H9 (cell line): ENCODE data around the gene MDFIC. TPM values are rescaled to one million over a fixed set of nuclear protein-coding genes. Genes with fewer than 3 reads are reported as not detected.

ENCODE experiments used
- DNase-seq: peaks from one replicate; pipeline ENCODE4 v3.0.0-alpha.2; 2017
- H2AFZ ChIP-seq: one replicate; pipeline ENCODE4 v1.6.1; 2013; ENCODE audit warnings: mild to moderate bottlenecking, low read length, control low read depth, moderate library complexity
- H2AK5ac ChIP-seq: 2 replicates; pipeline ENCODE4 v1.6.1; 2013; ENCODE audit warnings: low read length, control low read depth, mixed read lengths; ENCODE audit not compliant: insufficient read length
- H2BK120ac ChIP-seq: one replicate; pipeline ENCODE4 v1.6.1; 2013; ENCODE audit warnings: low read depth, mild to moderate bottlenecking, low read length, control low read depth, inconsistent platforms; ENCODE audit not compliant: poor library complexity, severe bottlenecking
- H2BK12ac ChIP-seq: 2 replicates; pipeline ENCODE4 v1.6.1; 2013; ENCODE audit warnings: low read length, control low read depth, mixed read lengths, low read depth; ENCODE audit not compliant: insufficient read length
- H2BK15ac ChIP-seq: 2 replicates; pipeline ENCODE4 v1.6.1; 2013; ENCODE audit warnings: low read depth, low read length, control low read depth
- H2BK20ac ChIP-seq: one replicate; pipeline ENCODE4 v1.6.1; 2013; ENCODE audit warnings: low read depth, mild to moderate bottlenecking, low read length, control low read depth, inconsistent platforms; ENCODE audit not compliant: poor library complexity, severe bottlenecking
- H2BK5ac ChIP-seq: 2 replicates; pipeline ENCODE4 v1.6.1; 2013; ENCODE audit warnings: low read length, control low read depth, mixed read lengths; ENCODE audit not compliant: insufficient read length
- H3K14ac ChIP-seq: 2 replicates; pipeline ENCODE4 v1.6.1; 2013; ENCODE audit warnings: low read length, control low read depth; ENCODE audit not compliant: insufficient read depth
- H3K18ac ChIP-seq: 2 replicates; pipeline ENCODE4 v1.6.1; 2013; ENCODE audit warnings: low read depth, mild to moderate bottlenecking, mixed read lengths, low read length, control low read depth; ENCODE audit not compliant: insufficient read length
- H3K23ac ChIP-seq: 2 replicates; pipeline ENCODE4 v1.6.1; 2013; ENCODE audit warnings: low read length, control low read depth, mixed read lengths, low read depth; ENCODE audit not compliant: insufficient read length
- H3K23me2 ChIP-seq: 2 replicates; pipeline ENCODE4 v1.6.1; 2013; ENCODE audit warnings: low read depth, mild to moderate bottlenecking, mixed read lengths, low read length, control low read depth; ENCODE audit not compliant: insufficient read length, poor library complexity, severe bottlenecking
- H3K27ac ChIP-seq: 2 replicates; pipeline ENCODE4 v1.5.1; 2013; ENCODE audit warnings: low read length, control low read depth, mixed read lengths, low read depth; ENCODE audit not compliant: insufficient read length
- H3K27me3 ChIP-seq: 2 replicates; pipeline ENCODE4 v1.6.1; 2013; ENCODE audit warnings: low read length, control low read depth, inconsistent platforms; ENCODE audit not compliant: insufficient read depth
- H3K4ac ChIP-seq: 2 replicates; pipeline ENCODE4 v1.6.1; 2013; ENCODE audit warnings: low read depth, mild to moderate bottlenecking, control low read depth, inconsistent platforms, low read length, moderate library complexity
- H3K4me1 ChIP-seq: 2 replicates; pipeline ENCODE4 v1.6.1; 2013; ENCODE audit warnings: low read length, control low read depth, inconsistent platforms; ENCODE audit not compliant: insufficient read depth
- H3K4me2 ChIP-seq: 2 replicates; pipeline ENCODE4 v1.6.1; 2013; ENCODE audit warnings: low read length, control low read depth, mixed read lengths; ENCODE audit not compliant: insufficient read length, insufficient read depth
- H3K56ac ChIP-seq: 2 replicates; pipeline ENCODE4 v1.6.1; 2013; ENCODE audit warnings: low read depth, mild to moderate bottlenecking, mixed read lengths, low read length, control low read depth; ENCODE audit not compliant: insufficient read length
- H3K79me1 ChIP-seq: 2 replicates; pipeline ENCODE4 v1.6.1; 2013; ENCODE audit warnings: low read depth, mild to moderate bottlenecking, moderate library complexity, low read length, control low read depth, inconsistent platforms; ENCODE audit not compliant: insufficient read depth, poor library complexity, severe bottlenecking
- H3K79me2 ChIP-seq: 2 replicates; pipeline ENCODE4 v1.6.1; 2013; ENCODE audit warnings: low read length, control low read depth, inconsistent platforms; ENCODE audit not compliant: insufficient read depth
- H3K9ac ChIP-seq: 2 replicates; pipeline ENCODE4 v1.6.1; 2013; ENCODE audit warnings: low read length, control low read depth, mixed read lengths; ENCODE audit not compliant: insufficient read length; ENCODE audit errors: extremely low read depth
- H3K9me3 ChIP-seq: one replicate; pipeline ENCODE4 v1.6.1; 2013; ENCODE audit warnings: low read depth, low read length, inconsistent platforms; ENCODE audit not compliant: control insufficient read depth
- H3T11ph ChIP-seq: one replicate; pipeline ENCODE4 v1.6.1; 2013; ENCODE audit warnings: mild to moderate bottlenecking, low read length, control low read depth, inconsistent platforms
- H4K20me1 ChIP-seq: one replicate; pipeline ENCODE4 v1.6.1; 2013; ENCODE audit not compliant: control insufficient read depth, insufficient read length, insufficient read depth
- H4K5ac ChIP-seq: 2 replicates; pipeline ENCODE4 v1.6.1; 2013; ENCODE audit warnings: low read depth, mild to moderate bottlenecking, mixed read lengths, low read length, control low read depth; ENCODE audit not compliant: insufficient read length
- H4K8ac ChIP-seq: replicated peaks from 2 replicates; pipeline ENCODE4 v1.6.1; 2013; ENCODE audit warnings: low read length, control low read depth, mixed read lengths, low read depth; ENCODE audit not compliant: insufficient read length
- H4K91ac ChIP-seq: 2 replicates; pipeline ENCODE4 v1.6.1; 2013; ENCODE audit warnings: low read depth, mild to moderate bottlenecking, moderate library complexity, mixed read lengths, low read length, control low read depth; ENCODE audit not compliant: insufficient read length
- H3K27ac Mint-ChIP-seq, 3 experiments: 2 replicates in 2 of 3; 3 replicates in 1 of 3; pipeline ENCODE4 v1.8.0; 2020 to 2021; ENCODE audit warnings: mixed read lengths in 3 of 3, mild to moderate bottlenecking in 1 of 3, moderate library complexity in 1 of 3
- H3K27me3 Mint-ChIP-seq: 2 replicates; pipeline ENCODE4 v1.8.0; 2021; ENCODE audit warnings: low read depth, mild to moderate bottlenecking, moderate library complexity, mixed read lengths
- H3K36me3 Mint-ChIP-seq, 3 experiments: 2 replicates in 2 of 3; 3 replicates in 1 of 3; pipeline ENCODE4 v1.8.0; 2020 to 2021; ENCODE audit warnings: low read depth in 3 of 3, mixed read lengths in 3 of 3; ENCODE audit not compliant: insufficient read depth in 1 of 3
- H3K4me1 Mint-ChIP-seq, 2 experiments: 2 replicates each; pipeline ENCODE4 v1.8.0; 2020; ENCODE audit warnings: mixed read lengths in 2 of 2
- H3K4me3 Mint-ChIP-seq, 2 experiments: 2 replicates in 1 of 2; 3 replicates in 1 of 2; pipeline ENCODE4 v1.8.0; 2020 to 2021; ENCODE audit warnings: mild to moderate bottlenecking in 2 of 2, mixed read lengths in 2 of 2, moderate library complexity in 1 of 2
- H3K9me3 Mint-ChIP-seq, 2 experiments: 2 replicates in 1 of 2; 3 replicates in 1 of 2; pipeline ENCODE4 v1.8.0; 2020; ENCODE audit warnings: mild to moderate bottlenecking in 2 of 2, mixed read lengths in 2 of 2, moderate library complexity in 1 of 2
- WGBS: extraction: QIAGEN DNeasy Blood & Tissue Kit; methylation state at CpG from one replicate; pipeline ENCODE4 v1.1.7; 2013; ENCODE audit warnings: missing lambda C conversion rate, low lambda C conversion rate, mixed read lengths; ENCODE audit not compliant: insufficient read length; ENCODE audit errors: extremely low coverage; 5-methylcytosine and 5-hydroxymethylcytosine counted together
- total RNA-seq: library from RNA; stranded (reverse); gene quantifications from 2 replicates; pipeline ENCODE4 v1.2.1, GENCODE V29; 2021
- TF ChIP-seq, protein P1 (sequence below): fragments of 200-600 bp; sonication (generic); conservative IDR thresholded peaks from 3 replicates; pipeline ENCODE4 v1.8.0; 2021; ENCODE audit warnings: antibody characterized with exemption, mild to moderate bottlenecking

MDFIC gene
- total RNA-seq, 1 experiment from 2014 or later, result 2.0 TPM

DNA sequence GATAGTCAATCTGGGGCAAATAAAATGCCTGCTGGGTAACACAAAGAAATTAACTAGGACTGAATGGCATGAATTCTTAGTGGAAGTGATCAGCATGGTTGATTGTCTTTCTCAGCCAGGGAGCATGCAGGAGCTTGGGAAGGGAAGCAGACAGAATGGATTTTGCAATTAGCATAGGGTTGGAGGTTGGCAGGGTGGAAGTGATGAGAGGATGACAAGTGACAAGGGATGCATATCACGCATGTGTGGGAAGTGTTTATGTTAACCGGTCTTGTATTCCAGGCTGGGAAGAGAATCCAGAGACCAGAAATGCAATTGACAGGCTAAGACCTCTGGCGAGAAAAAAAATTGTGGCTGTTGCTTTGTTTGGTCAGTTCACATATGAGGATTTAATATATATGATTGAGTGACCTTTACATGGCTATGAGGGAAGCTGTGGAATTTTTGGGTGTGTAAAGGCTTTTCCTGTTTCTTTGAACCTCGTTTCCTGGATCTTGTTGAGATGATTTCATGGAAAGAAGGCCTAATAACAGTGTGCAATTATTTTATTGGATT lies 8.3 kb downstream of the MDFIC start:
- Mint-ChIP-seq H3K36me3 (no peaks in the 10 kb centered on the region; a peak in 1 of 7 replicates), H3K27me3 (no peaks in the 10 kb centered on the region), H3K4me1 (peaks cover 5 to 10% of the 10 kb centered on the region in 2 experiments), H3K27ac (no peak overlapping the region), H3K9me3 (no peaks in the 10 kb centered on the region), H3K4me3 (no peak overlapping the region)
- no peak overlapping the region for H3K9ac ChIP-seq
- H3K14ac ChIP-seq, result no peak overlapping the region
- TF ChIP-seq, protein P1, sequence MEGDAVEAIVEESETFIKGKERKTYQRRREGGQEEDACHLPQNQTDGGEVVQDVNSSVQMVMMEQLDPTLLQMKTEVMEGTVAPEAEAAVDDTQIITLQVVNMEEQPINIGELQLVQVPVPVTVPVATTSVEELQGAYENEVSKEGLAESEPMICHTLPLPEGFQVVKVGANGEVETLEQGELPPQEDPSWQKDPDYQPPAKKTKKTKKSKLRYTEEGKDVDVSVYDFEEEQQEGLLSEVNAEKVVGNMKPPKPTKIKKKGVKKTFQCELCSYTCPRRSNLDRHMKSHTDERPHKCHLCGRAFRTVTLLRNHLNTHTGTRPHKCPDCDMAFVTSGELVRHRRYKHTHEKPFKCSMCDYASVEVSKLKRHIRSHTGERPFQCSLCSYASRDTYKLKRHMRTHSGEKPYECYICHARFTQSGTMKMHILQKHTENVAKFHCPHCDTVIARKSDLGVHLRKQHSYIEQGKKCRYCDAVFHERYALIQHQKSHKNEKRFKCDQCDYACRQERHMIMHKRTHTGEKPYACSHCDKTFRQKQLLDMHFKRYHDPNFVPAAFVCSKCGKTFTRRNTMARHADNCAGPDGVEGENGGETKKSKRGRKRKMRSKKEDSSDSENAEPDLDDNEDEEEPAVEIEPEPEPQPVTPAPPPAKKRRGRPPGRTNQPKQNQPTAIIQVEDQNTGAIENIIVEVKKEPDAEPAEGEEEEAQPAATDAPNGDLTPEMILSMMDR, result no peak
- H4K20me1 ChIP-seq, result no peaks in the 10 kb centered on the region
- H4K91ac ChIP-seq, result no peak overlapping the region
- no peak overlapping the region for H3K56ac ChIP-seq
- H3K9me3 ChIP-seq, result no peaks in the 10 kb centered on the region
- no peak overlapping the region for H3T11ph ChIP-seq
- H2BK5ac ChIP-seq, result no peak overlapping the region
- no peak overlapping the region for H2BK120ac ChIP-seq
- no peaks in the 10 kb centered on the region for H3K27me3 ChIP-seq
- H3K18ac ChIP-seq, result no peak overlapping the region
- no peak overlapping the region for H4K8ac ChIP-seq
- no peak overlapping the region for H3K27ac ChIP-seq
- H3K23me2 ChIP-seq, result no peaks in the 10 kb centered on the region
- H2AK5ac ChIP-seq, result no peak overlapping the region
- H3K79me2 ChIP-seq, result no peaks in the 10 kb centered on the region
- no peak overlapping the region for H3K23ac ChIP-seq
- H3K4me1 ChIP-seq, result no peaks in the 10 kb centered on the region; the same call in 1 of the 2 replicates
- no peak overlapping the region for H4K5ac ChIP-seq
- no peak overlapping the region for H2BK20ac ChIP-seq
- H2BK15ac ChIP-seq, result no peak overlapping the region
- no peaks in the 10 kb centered on the region for H3K79me1 ChIP-seq
- no peak overlapping the region for H3K4ac ChIP-seq
- H2AFZ ChIP-seq, result no peak overlapping the region
- peak; percentile 50 for DNase-seq
- H3K4me2 ChIP-seq, result peak overlapping the region; percentile 50
- no peak overlapping the region for H2BK12ac ChIP-seq
- no CpG with 5 or more reads among the region's 4 CpGs for WGBS
